Endodermal cell (in vitro differentiated cells): ENCODE measurements around the gene TIMD4. TPM values are rescaled to one million over a fixed set of nuclear protein-coding genes. Genes with fewer than 3 reads are reported as not detected.

ENCODE experiments used
- DNase-seq: peaks from one replicate; pipeline ENCODE4 v3.0.0-alpha.2; 2017
- H3K27ac ChIP-seq: 2 replicates; pipeline ENCODE4 v1.5.1; 2013; ENCODE audit warnings: mild to moderate bottlenecking, low read depth, low read length, moderate library complexity
- H3K27me3 ChIP-seq: 2 replicates; pipeline ENCODE4 v1.6.1; 2013; ENCODE audit warnings: mild to moderate bottlenecking, low read length, moderate library complexity; ENCODE audit not compliant: insufficient read depth, control insufficient read depth, poor library complexity, severe bottlenecking
- H3K36me3 ChIP-seq: 2 replicates; pipeline ENCODE4 v1.7.0; 2013; ENCODE audit warnings: mild to moderate bottlenecking, low read length, moderate library complexity; ENCODE audit not compliant: control insufficient read depth, insufficient read depth
- H3K4me1 ChIP-seq: one replicate; pipeline ENCODE4 v1.7.0; 2013; ENCODE audit warnings: low read length; ENCODE audit not compliant: control insufficient read depth, insufficient read depth
- H3K4me3 ChIP-seq: 2 replicates; pipeline ENCODE4 v1.5.1; 2013; ENCODE audit warnings: mild to moderate bottlenecking, low read length, moderate library complexity
- H3K9ac ChIP-seq: 2 replicates; pipeline ENCODE4 v1.6.1; 2013; ENCODE audit warnings: mild to moderate bottlenecking, low read length, moderate library complexity; ENCODE audit not compliant: poor library complexity, severe bottlenecking; ENCODE audit errors: extremely low read depth
- H3K9me3 ChIP-seq: 2 replicates; pipeline ENCODE4 v1.6.1; 2013; ENCODE audit warnings: mild to moderate bottlenecking, low read length, moderate library complexity; ENCODE audit not compliant: control insufficient read depth
- H3K27ac Mint-ChIP-seq: 2 replicates; pipeline ENCODE4 v1.8.0; 2020; ENCODE audit warnings: mixed read lengths
- H3K27me3 Mint-ChIP-seq: 2 replicates; pipeline ENCODE4 v1.8.0; 2021; ENCODE audit warnings: mild to moderate bottlenecking, mixed read lengths; ENCODE audit not compliant: insufficient read depth
- H3K36me3 Mint-ChIP-seq: 2 replicates; pipeline ENCODE4 v1.8.0; 2020; ENCODE audit warnings: low read depth, mixed read lengths
- H3K4me1 Mint-ChIP-seq: 2 replicates; pipeline ENCODE4 v1.8.0; 2020; ENCODE audit warnings: mixed read lengths
- H3K4me3 Mint-ChIP-seq: 2 replicates; pipeline ENCODE4 v1.8.0; 2020; ENCODE audit warnings: mild to moderate bottlenecking, moderate library complexity, mixed read lengths
- H3K9me3 Mint-ChIP-seq: 2 replicates; pipeline ENCODE4 v1.8.0; 2020; ENCODE audit warnings: mild to moderate bottlenecking, mixed read lengths
- WGBS, 2 experiments: methylation state at CpG; one replicate each; pipeline versions ENCODE4 v1.1.5 to v1.1.7; 2013; ENCODE audit warnings: missing lambda C conversion rate in 2 of 2, mixed read lengths in 1 of 2; ENCODE audit not compliant: insufficient coverage in 1 of 2, insufficient read length in 1 of 2; 5-methylcytosine and 5-hydroxymethylcytosine counted together
- total RNA-seq, 2 donors: library from RNA; stranded (reverse); fragmentation: NEBNext Ultra II Directional in 1 of 2; extraction: Animal tissue kit (Norgen Biotek cat#: 25700) in 1 of 2; gene quantifications; 2 replicates in 1 of 2; 3 replicates in 1 of 2; pipeline ENCODE4 v1.2.1, GENCODE V29; 2021
- TF ChIP-seq, protein P1 (sequence below): fragments of 200-600 bp; sonication (generic); conservative IDR thresholded peaks from 2 replicates; pipeline ENCODE4 v1.5.0; 2021; ENCODE audit warnings: antibody characterized with exemption, mild to moderate bottlenecking

Gene TIMD4
- total RNA-seq, 2 donors from 2014 or later = not detected

DNA sequence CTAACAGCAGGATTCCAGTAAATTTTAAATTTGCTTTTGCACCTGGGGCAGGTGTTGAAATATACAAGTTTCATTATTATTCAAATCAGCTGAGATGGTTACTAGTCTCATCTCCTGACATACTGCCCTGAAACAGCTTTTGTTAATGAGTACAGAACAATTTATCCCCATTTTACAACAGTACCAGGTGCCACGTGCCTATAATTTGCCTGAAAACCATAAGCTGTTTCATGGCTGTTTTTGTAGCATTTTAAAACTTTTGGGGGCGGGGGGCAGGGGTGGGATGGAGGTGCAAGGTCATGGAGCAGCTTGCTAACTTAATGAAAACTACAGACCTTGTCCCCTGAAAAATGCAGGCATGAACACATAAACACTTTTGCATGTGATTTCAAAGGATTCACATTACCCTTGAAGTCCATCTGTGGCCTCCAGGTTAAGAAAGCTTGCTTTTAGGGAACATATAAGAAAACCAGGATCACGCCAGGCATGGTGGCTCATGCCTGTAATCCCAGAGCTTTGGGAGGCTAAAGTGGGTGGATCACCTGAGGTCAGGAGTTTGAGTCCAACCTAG, 42.1 kb downstream of the TIMD4 start:
- Mint-ChIP-seq H3K27ac (no peak overlapping the region), H3K9me3 (no peaks in the 10 kb centered on the region), H3K27me3 (no peaks in the 10 kb centered on the region), H3K36me3 (no peaks in the 10 kb centered on the region), H3K4me1 (peaks cover 20% of the 10 kb centered on the region), H3K4me3 (no peak overlapping the region)
- H3K9ac ChIP-seq = no peak overlapping the region
- H3K36me3 ChIP-seq = no peaks in the 10 kb centered on the region
- TF ChIP-seq, protein P1, sequence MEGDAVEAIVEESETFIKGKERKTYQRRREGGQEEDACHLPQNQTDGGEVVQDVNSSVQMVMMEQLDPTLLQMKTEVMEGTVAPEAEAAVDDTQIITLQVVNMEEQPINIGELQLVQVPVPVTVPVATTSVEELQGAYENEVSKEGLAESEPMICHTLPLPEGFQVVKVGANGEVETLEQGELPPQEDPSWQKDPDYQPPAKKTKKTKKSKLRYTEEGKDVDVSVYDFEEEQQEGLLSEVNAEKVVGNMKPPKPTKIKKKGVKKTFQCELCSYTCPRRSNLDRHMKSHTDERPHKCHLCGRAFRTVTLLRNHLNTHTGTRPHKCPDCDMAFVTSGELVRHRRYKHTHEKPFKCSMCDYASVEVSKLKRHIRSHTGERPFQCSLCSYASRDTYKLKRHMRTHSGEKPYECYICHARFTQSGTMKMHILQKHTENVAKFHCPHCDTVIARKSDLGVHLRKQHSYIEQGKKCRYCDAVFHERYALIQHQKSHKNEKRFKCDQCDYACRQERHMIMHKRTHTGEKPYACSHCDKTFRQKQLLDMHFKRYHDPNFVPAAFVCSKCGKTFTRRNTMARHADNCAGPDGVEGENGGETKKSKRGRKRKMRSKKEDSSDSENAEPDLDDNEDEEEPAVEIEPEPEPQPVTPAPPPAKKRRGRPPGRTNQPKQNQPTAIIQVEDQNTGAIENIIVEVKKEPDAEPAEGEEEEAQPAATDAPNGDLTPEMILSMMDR = no peak
- no peak overlapping the region for H3K27ac ChIP-seq
- H3K4me1 ChIP-seq = peaks cover 5% of the 10 kb centered on the region
- no peaks in the 10 kb centered on the region for H3K27me3 ChIP-seq
- H3K9me3 ChIP-seq = no peaks in the 10 kb centered on the region
- H3K4me3 ChIP-seq = no peak overlapping the region
- WGBS, 2 experiments = 92 to 95% methylated on average over 3 of the region's 3 CpGs
- no peak for DNase-seq

DNA sequence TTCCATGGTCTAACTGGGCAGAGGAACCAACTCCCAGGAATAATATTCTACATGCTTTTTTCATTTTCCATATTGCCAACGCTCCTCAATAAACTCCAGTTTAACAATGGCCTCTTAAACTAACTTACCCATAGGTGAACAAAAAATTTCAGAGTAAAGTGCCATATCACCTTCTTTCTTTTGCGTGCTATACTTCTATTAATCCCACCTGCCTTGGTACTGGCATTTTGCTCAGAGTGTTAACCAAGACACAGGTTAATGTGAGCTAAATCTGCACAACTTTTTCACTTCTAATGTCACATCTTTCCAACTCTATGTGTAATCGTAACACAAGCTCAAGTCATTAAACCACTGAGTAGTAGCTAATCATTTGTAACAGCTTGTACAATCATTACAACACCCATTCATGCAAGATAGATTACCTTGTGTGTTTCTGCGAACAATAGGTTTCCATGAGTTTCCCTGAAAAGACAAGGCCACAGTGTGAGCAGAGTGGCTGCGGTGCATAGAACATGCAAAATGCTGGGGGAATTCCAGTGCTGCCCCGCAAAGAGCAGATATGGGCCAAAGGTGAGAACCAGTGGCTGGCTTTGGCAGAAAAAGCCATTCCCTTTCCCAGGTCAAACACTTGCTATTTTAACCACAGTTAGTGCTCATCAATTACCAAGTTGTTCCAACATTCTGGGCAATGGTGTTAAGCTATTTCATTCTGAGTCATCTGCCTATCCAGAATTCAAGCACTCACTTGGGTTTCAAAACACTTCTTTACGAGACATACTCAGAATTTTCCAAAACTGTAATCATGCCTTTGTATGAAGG, 42.8 kb downstream of the TIMD4 start:
- Histone ChIP-seq H3K27ac (no peak overlapping the region), H3K9me3 (no peaks in the 10 kb centered on the region), H3K27me3 (no peaks in the 10 kb centered on the region), H3K9ac (no peak overlapping the region), H3K4me1 (peaks cover 6% of the 10 kb centered on the region), H3K36me3 (no peaks in the 10 kb centered on the region), H3K4me3 (no peak overlapping the region)
- no peaks in the 10 kb centered on the region for H3K36me3 Mint-ChIP-seq
- no peaks in the 10 kb centered on the region for H3K27me3 Mint-ChIP-seq
- no peak for DNase-seq
- H3K9me3 Mint-ChIP-seq = no peaks in the 10 kb centered on the region
- no peak overlapping the region for H3K27ac Mint-ChIP-seq
- TF ChIP-seq, protein P1 = no peak
- peaks cover 23% of the 10 kb centered on the region for H3K4me1 Mint-ChIP-seq
- 88 to 91% methylated on average over 6 to 7 of the region's 7 CpGs for WGBS, 2 experiments
- no peak overlapping the region for H3K4me3 Mint-ChIP-seq

DNA sequence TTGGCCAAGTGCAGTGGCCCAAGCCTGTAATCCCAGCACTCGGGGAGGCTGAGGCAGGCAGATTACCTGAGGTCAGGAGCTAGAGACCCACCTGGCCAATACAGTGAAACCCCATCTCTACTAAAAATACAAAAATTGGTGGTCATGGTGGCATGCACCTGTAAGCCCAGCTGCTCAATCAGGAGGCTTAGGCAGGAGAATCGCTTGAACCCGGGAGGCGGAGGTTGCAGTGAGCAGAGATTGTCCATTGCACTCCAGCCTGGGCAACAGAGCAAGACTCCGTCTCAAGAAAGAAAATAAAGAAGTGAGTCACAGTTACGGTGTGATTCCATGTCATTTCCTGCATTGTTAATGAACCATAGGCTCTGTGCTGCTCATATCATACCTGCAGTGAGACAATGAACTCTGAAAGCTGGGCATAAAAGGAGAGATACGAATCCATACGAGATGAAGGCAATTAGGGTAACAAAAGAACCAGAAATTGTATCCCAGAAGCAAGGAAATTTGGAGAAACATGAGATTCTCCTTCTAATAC, 44.6 kb downstream of the TIMD4 start:
- WGBS, 2 experiments = 92 to 96% methylated on average over 8 of the region's 8 CpGs
- peaks cover 33% of the 10 kb centered on the region for H3K4me1 Mint-ChIP-seq
- TF ChIP-seq, protein P1 = no peak

More for the DNA sequence above, 44.6 kb downstream of the TIMD4 start:
- Histone ChIP-seq H3K36me3 (no peaks in the 10 kb centered on the region), H3K27ac (no peak overlapping the region), H3K4me3 (no peak overlapping the region), H3K27me3 (no peaks in the 10 kb centered on the region), H3K4me1 (peaks cover 18% of the 10 kb centered on the region), H3K9me3 (no peaks in the 10 kb centered on the region), H3K9ac (no peak overlapping the region)
- Mint-ChIP-seq H3K4me3 (no peak overlapping the region), H3K27ac (no peak overlapping the region), H3K36me3 (no peaks in the 10 kb centered on the region), H3K27me3 (no peaks in the 10 kb centered on the region), H3K9me3 (no peaks in the 10 kb centered on the region)
- no peak for DNase-seq
